ENCODE measurements around the gene SRRM4. TPM values are rescaled to one million over a fixed set of nuclear protein-coding genes. Genes with fewer than 3 reads are reported as not detected.

Gene SRRM4
- total RNA-seq, 4 donors from 2014 or later: 0.04 to 0.05 TPM; not detected in 2

DNA sequence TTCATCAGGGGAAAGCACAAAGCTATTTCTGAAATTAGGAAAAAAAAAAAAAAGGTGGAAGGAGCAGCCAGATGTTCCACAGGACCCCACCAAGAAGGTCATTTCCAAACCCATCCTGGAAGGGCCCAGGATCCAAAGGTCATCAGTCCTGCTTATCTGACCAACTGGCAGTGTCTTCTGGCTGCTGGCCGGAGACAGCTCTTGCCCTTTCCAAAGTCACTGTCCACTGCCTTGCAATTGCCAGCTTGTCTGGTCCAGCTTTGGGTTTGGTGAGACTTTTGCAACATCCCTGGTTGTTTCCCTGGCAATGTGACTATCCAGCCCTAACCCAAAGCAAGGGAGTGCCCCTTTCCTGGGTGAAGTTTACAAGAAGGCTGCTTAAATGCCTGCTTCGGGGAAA lies 178.5 kb downstream of the SRRM4 start:
- peak in 1 of 2 donors; percentile 83 for DNase-seq
- intact Hi-C loops (cut with DNase I; ENCODE audit: low total_unique reads): loop anchor here (2.0 kb wide), 1 partner anchor 49 kb away; no protein-coding TSS in a partner anchor
- peak overlapping the region; percentile 93 to 99 (median 95) for H3K27ac ChIP-seq

DNA sequence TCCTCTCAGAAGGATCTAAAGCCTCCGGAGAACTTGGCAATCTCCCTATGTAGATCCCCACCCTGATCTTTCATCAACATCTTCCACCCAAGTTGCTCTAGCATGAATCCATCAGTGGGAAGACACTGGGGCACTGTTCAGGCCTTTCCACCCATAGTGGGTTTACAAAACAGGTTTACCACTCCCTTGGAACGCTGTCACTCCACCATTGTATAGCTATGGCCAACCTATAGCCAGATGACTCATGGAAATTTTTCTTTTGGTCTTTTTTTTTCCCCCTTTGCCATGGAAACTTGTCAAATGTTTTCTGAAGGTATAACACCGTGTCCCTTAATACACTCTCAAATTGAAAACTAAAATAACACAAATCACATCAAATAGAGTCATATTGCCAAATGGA lies 186.6 kb downstream of the SRRM4 start:
- intact Hi-C loops (cut with DNase I; ENCODE audit: low total_unique reads): no loop called here
- no peaks in the 10 kb centered on the region for H3K27me3 ChIP-seq
- no peaks in the 10 kb centered on the region for H3K9me3 ChIP-seq
- H3K27ac ChIP-seq: no peak overlapping the region
- in situ Hi-C loops (cut with MboI; ENCODE audit: low sequenced_read_pairs in 4 of 4): no loop called here
- peaks cover 0 to 12% of the 10 kb centered on the region in 2 donors for H3K4me1 ChIP-seq
- H3K4me3 ChIP-seq: no peak overlapping the region
- TF ChIP-seq POLR2A (IDR thresholded peaks at IDR 0.05) (no peak), CTCF (IDR thresholded peaks at IDR 0.05 in 4 of 5, conservative IDR thresholded peaks at IDR 0.05 in 1 of 5) (no peak)
- DNase-seq (no peak), ATAC-seq (no peak)
- no peaks in the 10 kb centered on the region for H3K36me3 ChIP-seq

More for the DNA sequence above, 178.5 kb downstream of the SRRM4 start:
- no peaks in the 10 kb centered on the region for H3K9me3 ChIP-seq
- no peak overlapping the region for H3K4me3 ChIP-seq
- peaks cover 42 to 43% of the 10 kb centered on the region in 2 donors for H3K4me1 ChIP-seq
- in situ Hi-C loops (cut with MboI; ENCODE audit: low sequenced_read_pairs in 4 of 4): no loop called here
- peak; percentile 13 to 25 for ATAC-seq
- no peaks in the 10 kb centered on the region for H3K36me3 ChIP-seq
- H3K27me3 ChIP-seq: no peaks in the 10 kb centered on the region
- no peak for TF ChIP-seq POLR2A (IDR thresholded peaks at IDR 0.05)
- no peak for TF ChIP-seq CTCF (IDR thresholded peaks at IDR 0.05 in 4 of 5, conservative IDR thresholded peaks at IDR 0.05 in 1 of 5)

DNA sequence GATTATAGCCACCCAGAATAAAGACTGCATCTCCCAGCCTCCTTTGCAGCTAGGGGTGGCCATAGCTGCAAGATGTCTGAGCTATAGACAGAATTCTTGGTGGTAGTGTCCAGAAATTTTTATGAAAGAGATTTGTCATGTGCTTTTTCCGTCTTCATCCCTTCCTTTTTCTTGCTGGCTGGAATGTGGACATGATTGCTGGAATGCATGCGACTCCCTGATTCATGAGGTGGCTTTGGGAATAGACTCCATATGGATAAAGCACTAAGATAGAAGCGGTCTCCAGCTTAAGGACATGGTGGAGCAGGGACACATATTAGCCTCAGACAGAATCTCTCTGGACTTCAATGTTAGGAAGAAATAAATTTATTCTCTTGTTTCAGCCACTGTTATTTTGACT lies 187.4 kb downstream of the SRRM4 start:
- in situ Hi-C loops (cut with MboI; ENCODE audit: low sequenced_read_pairs in 4 of 4): no loop called here
- DNase-seq (no peak), ATAC-seq (no peak)
- Histone ChIP-seq H3K9me3 (no peaks in the 10 kb centered on the region), H3K27ac (no peak overlapping the region), H3K4me3 (no peak overlapping the region), H3K27me3 (no peaks in the 10 kb centered on the region), H3K4me1 (peaks cover 0 to 12% of the 10 kb centered on the region in 2 donors), H3K36me3 (no peaks in the 10 kb centered on the region)
- TF ChIP-seq CTCF (IDR thresholded peaks at IDR 0.05 in 4 of 5, conservative IDR thresholded peaks at IDR 0.05 in 1 of 5): no peak
- no peak for TF ChIP-seq POLR2A (IDR thresholded peaks at IDR 0.05)
- intact Hi-C loops (cut with DNase I; ENCODE audit: low total_unique reads): no loop called here

GRCh38 chr12:119169150-119169549 lies 187.8 kb downstream of the SRRM4 start:
- DNase-seq: no peak
- no peak for ATAC-seq
- H3K27ac ChIP-seq: no peak overlapping the region
- TF ChIP-seq CTCF (IDR thresholded peaks at IDR 0.05 in 4 of 5, conservative IDR thresholded peaks at IDR 0.05 in 1 of 5) (no peak), POLR2A (IDR thresholded peaks at IDR 0.05) (no peak)
- no peaks in the 10 kb centered on the region for H3K9me3 ChIP-seq
- no peaks in the 10 kb centered on the region for H3K27me3 ChIP-seq
- H3K4me3 ChIP-seq: no peak overlapping the region
- intact Hi-C loops (cut with DNase I; ENCODE audit: low total_unique reads): no loop called here
- in situ Hi-C loops (cut with MboI; ENCODE audit: low sequenced_read_pairs in 4 of 4): no loop called here
- H3K36me3 ChIP-seq: no peaks in the 10 kb centered on the region
- H3K4me1 ChIP-seq: peaks cover 0 to 12% of the 10 kb centered on the region in 2 donors

DNA sequence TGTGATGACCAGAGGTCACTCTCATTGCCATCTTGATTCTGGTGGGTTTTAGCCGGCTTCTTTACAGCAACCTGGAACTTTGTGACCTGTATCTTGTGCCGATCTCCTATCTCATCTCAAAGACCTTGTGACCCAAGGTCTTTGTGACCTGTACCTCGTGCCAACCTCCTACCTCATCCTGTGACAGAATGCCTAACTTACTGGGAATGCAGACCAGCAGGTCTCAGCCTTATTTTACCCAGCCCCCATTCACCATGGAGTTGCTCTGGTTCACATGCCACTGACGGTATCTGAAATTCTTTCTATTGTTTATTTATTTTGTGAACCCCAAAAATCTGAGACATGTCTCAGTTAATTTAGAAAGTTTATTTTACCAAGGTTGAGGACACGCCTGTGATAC lies 189.9 kb downstream of the SRRM4 start:
- DNase-seq (no peak), ATAC-seq (no peak)
- Histone ChIP-seq H3K36me3 (no peaks in the 10 kb centered on the region), H3K4me1 (peaks cover 8 to 13% of the 10 kb centered on the region in 2 donors), H3K4me3 (no peak overlapping the region), H3K9me3 (no peaks in the 10 kb centered on the region), H3K27ac (no peak overlapping the region), H3K27me3 (no peaks in the 10 kb centered on the region)
- intact Hi-C loops (cut with DNase I; ENCODE audit: low total_unique reads): loop anchor here (10.0 kb wide), 3 partner anchors 636 to 1036 kb away; partner anchors contain the start of genes PEBP1, SUDS3 and TAOK3
- TF ChIP-seq CTCF (IDR thresholded peaks at IDR 0.05 in 4 of 5, conservative IDR thresholded peaks at IDR 0.05 in 1 of 5) (no peak), POLR2A (IDR thresholded peaks at IDR 0.05) (no peak)
- in situ Hi-C loops (cut with MboI; ENCODE audit: low sequenced_read_pairs in 4 of 4): no loop called here
